GM12878 (cell line): ENCODE data around the gene SVIL. TPM values are rescaled to one million over a fixed set of nuclear protein-coding genes. Genes with fewer than 3 reads are reported as not detected.

Experiments
- ATAC-seq: fragments of 200-7000 bp; cut with Tn5 transposase; 3 replicates; pipeline ENCODE4 v1.9.1; 2020; ENCODE audit warnings: mild to moderate bottlenecking, moderate library complexity
- BruUV-seq: library from RNA; stranded (reverse); fragments of 400-500 nt; replicated peaks from 2 replicates; lab custom pipeline; 2021; lab: Mats Ljungman, UMichigan
- CTCF ChIA-PET: fragments of 300-600 bp; sonication (Branson Sonifier 250); formaldehyde crosslinking; extraction: SDS; loops from one replicate; lab custom pipeline; 2021; ENCODE audit warnings: inconsistent platforms; lab: Yijun Ruan, JAX
- POLR2A ChIA-PET: fragments of 350-600 bp; formaldehyde crosslinking; extraction: SDS; loops from one replicate; lab custom pipeline; 2021; ENCODE audit warnings: inconsistent platforms; lab: Charles Lee
- RAD21 ChIA-PET: fragments of 300-600 bp; sonication (Branson Sonifier 250); formaldehyde crosslinking; loops from one replicate; lab custom pipeline; 2023; ENCODE audit warnings: antibody characterized with exemption; ENCODE audit not compliant: unreplicated experiment; lab: Charles Lee
- SMC1A ChIA-PET: fragments of 300-600 bp; sonication (Branson Sonifier 250); formaldehyde crosslinking; loops from one replicate; lab custom pipeline; 2023; ENCODE audit not compliant: unreplicated experiment, uncharacterized antibody; lab: Charles Lee
- DNase-seq: peaks from one replicate; pipeline ENCODE4 v3.0.0-alpha.2; 2011; ENCODE audit warnings: low read depth, low spot score
- FAIRE-seq: peaks from 3 replicates; lab custom pipeline; 2011; peaks lifted over from hg19 to GRCh38; lab: Jason Lieb, UNC
- H2AFZ ChIP-seq: 2 replicates; pipeline ENCODE4 v1.6.0; 2011; ENCODE audit warnings: low read depth, low read length, control low read depth; ENCODE audit not compliant: control insufficient read depth
- H3K27ac ChIP-seq: 2 replicates; pipeline ENCODE4 v1.5.1; 2011; ENCODE audit warnings: control low read depth; ENCODE audit not compliant: control insufficient read depth, insufficient read depth
- H3K27me3 ChIP-seq, 2 experiments: replicated peaks in 1 of 2; 2 replicates each; pipeline versions ENCODE4 v1.6.0 to v1.6.1; 2011; ENCODE audit warnings: low read length in 1 of 2; ENCODE audit not compliant: control insufficient read depth in 2 of 2, insufficient read depth in 2 of 2
- H3K36me3 ChIP-seq, 2 experiments: 2 replicates each; pipeline ENCODE4 v1.5.1; 2011; ENCODE audit warnings: low read length in 1 of 2; ENCODE audit not compliant: control insufficient read depth in 2 of 2, insufficient read depth in 2 of 2
- H3K4me1 ChIP-seq: 2 replicates; pipeline ENCODE4 v1.6.1; 2011; ENCODE audit warnings: mild to moderate bottlenecking, low read length, moderate library complexity, mixed read lengths; ENCODE audit not compliant: control insufficient read depth, insufficient read depth
- H3K4me2 ChIP-seq: 2 replicates; pipeline ENCODE4 v1.6.0; 2011; ENCODE audit warnings: control low read depth; ENCODE audit not compliant: control insufficient read depth, insufficient read depth
- H3K4me3 ChIP-seq: fragments of 200-600 bp; sonication (generic); 2 replicates; pipeline ENCODE4 v1.5.1; 2016
- H3K79me2 ChIP-seq: 2 replicates; pipeline ENCODE4 v1.6.0; 2011; ENCODE audit warnings: low read length; ENCODE audit not compliant: control insufficient read depth, insufficient read depth
- H3K9ac ChIP-seq: 2 replicates; pipeline ENCODE4 v1.8.0; 2011; ENCODE audit warnings: low read length, control low read depth, mixed read lengths; ENCODE audit not compliant: control insufficient read depth, insufficient read depth
- H3K9me3 ChIP-seq: replicated peaks from 3 replicates; pipeline ENCODE4 v1.5.1; 2011; ENCODE audit warnings: mild to moderate bottlenecking, low read length; ENCODE audit not compliant: control insufficient read depth, insufficient read depth
- H4K20me1 ChIP-seq: 2 replicates; pipeline ENCODE4 v1.6.0; 2011; ENCODE audit not compliant: control insufficient read depth, insufficient read depth
- ASH2L ChIP-seq: fragments of 300-600, 200-600 bp; sonication (generic); IDR thresholded peaks from 2 replicates; pipeline ENCODE4 v1.6.1; 2017; ENCODE audit warnings: low read depth, mild to moderate bottlenecking, borderline replicate concordance
- BHLHE40 ChIP-seq, 2 experiments: fragments of 450-650 bp in 1 of 2; IDR thresholded peaks; 2 replicates each; pipeline ENCODE4 v1.6.1; 2011 to 2017; ENCODE audit warnings: low read depth in 2 of 2, borderline replicate concordance in 1 of 2, improper control_type of control experiment in 1 of 2, low read length in 1 of 2, mild to moderate bottlenecking in 1 of 2
- CBFB ChIP-seq: IDR thresholded peaks from 2 replicates; pipeline ENCODE4 v1.6.1; 2016; ENCODE audit warnings: antibody characterized with exemption, low read depth
- CBX3 ChIP-seq: fragments of 200-600 bp; sonication (generic); IDR thresholded peaks from 2 replicates; pipeline ENCODE4 v1.6.1; 2016; ENCODE audit warnings: low read depth, borderline replicate concordance
- CHD1 ChIP-seq: IDR thresholded peaks from 2 replicates; pipeline ENCODE4 v1.6.1; 2012; ENCODE audit warnings: low read depth, low read length, improper control_type of control experiment
- JUNB ChIP-seq: IDR thresholded peaks from 2 replicates; pipeline ENCODE4 v1.6.1; 2016; ENCODE audit warnings: antibody characterized with exemption, mild to moderate bottlenecking
- POLR2A ChIP-seq: IDR thresholded peaks from 2 replicates; pipeline ENCODE4 v1.6.1; 2011; ENCODE audit warnings: low read depth, mild to moderate bottlenecking, low read length
- RUNX3 ChIP-seq: IDR thresholded peaks from 2 replicates; pipeline ENCODE4 v1.6.1; 2012; ENCODE audit warnings: low read length, inconsistent platforms
- SMC3 ChIP-seq: IDR thresholded peaks from 2 replicates; pipeline ENCODE4 v1.6.1; 2011; ENCODE audit warnings: low read length, improper control_type of control experiment, borderline replicate concordance
- ZNF24 ChIP-seq: fragments of 450-650 bp; IDR thresholded peaks from 2 replicates; pipeline ENCODE4 v1.6.1; 2017; ENCODE audit warnings: antibody characterized with exemption, mild to moderate bottlenecking
- ZNF384 ChIP-seq: IDR thresholded peaks from 2 replicates; pipeline ENCODE4 v1.6.1; 2012; ENCODE audit warnings: low read depth, mild to moderate bottlenecking, low read length, improper control_type of control experiment, borderline replicate concordance
- ZNF622 ChIP-seq: fragments of 450-650 bp; IDR thresholded peaks from 2 replicates; pipeline ENCODE4 v1.6.1; 2017; ENCODE audit warnings: mild to moderate bottlenecking, inconsistent platforms
- WGBS: methylation state at CpG from one replicate; pipeline ENCODE4 v1.1.6; 2016; ENCODE audit warnings: low lambda C conversion rate; ENCODE audit not compliant: insufficient replicate concordance, insufficient coverage; ENCODE audit errors: missing lambda C conversion rate; 5-methylcytosine and 5-hydroxymethylcytosine counted together
- in situ Hi-C: fragments of 300-500 bp; cut with MboI; formaldehyde crosslinking; loops from 9 replicates; pipeline ENCODE4 v1.14.3; 2018; ENCODE audit warnings: mixed read lengths
- intact Hi-C: fragments of 100-400 bp; cut with micrococcal nuclease; formaldehyde crosslinking; loops from one replicate; pipeline ENCODE4 v1.14.2; 2022; ENCODE audit not compliant: unreplicated experiment
- polyA plus RNA-seq, 11 experiments: library from polyadenylated mRNA; depleted of rRNA in 4 of 11; unstranded in 6 of 11; stranded (reverse) in 5 of 11; fragments of >200 nt; fragmentation: Nextera tagmentation in 4 of 11; fragmentation: Illumina TruSeq in 1 of 11; extraction: Ambion mirVana in 4 of 11; extraction: Trizol in 1 of 11; gene quantifications; 1 replicate in 1 of 11; 2 replicates in 10 of 11; pipeline versions ENCODE4 v1.2.1 to v1.2.3, GENCODE V29; 2011 to 2016; ENCODE audit warnings: inconsistent platforms in 2 of 11, missing spikeins in 2 of 11, low read depth in 1 of 11
- total RNA-seq, 4 experiments: library from RNA; depleted of rRNA in 3 of 4; stranded (reverse); fragments of >200 nt in 3 of 4; fragmentation: Illumina TruSeq in 1 of 4; extraction: Trizol in 1 of 4; gene quantifications; 2 replicates each; pipeline versions ENCODE4 v1.2.1 to v1.2.3, GENCODE V29; 2013 to 2021
- TF ChIP-seq, protein P1 (sequence below): fragments of 150-350 bp; IDR thresholded peaks from 2 replicates; pipeline ENCODE4 v1.6.1; 2016; ENCODE audit warnings: low read depth, low read length
- TF ChIP-seq, protein P2 (sequence below), 3 experiments: IDR thresholded peaks in 2 of 3; conservative IDR thresholded peaks in 1 of 3; 2 replicates each; pipeline ENCODE4 v1.5.1; 2011; ENCODE audit warnings: low read depth in 3 of 3, low read length in 3 of 3, mild to moderate bottlenecking in 3 of 3, control low read depth in 2 of 3, moderate library complexity in 2 of 3, inconsistent platforms in 1 of 3, mixed read lengths in 1 of 3; ENCODE audit not compliant: control insufficient read depth in 2 of 3, insufficient read depth in 1 of 3; ENCODE audit errors: extremely low read depth in 1 of 3
- TF ChIP-seq, protein P3 (sequence below): IDR thresholded peaks from 2 replicates; pipeline ENCODE4 v1.6.1; 2012; ENCODE audit warnings: low read depth, low read length, improper control_type of control experiment

SVIL gene
- total and polyA plus RNA-seq, 10 of the 15 experiments (the other 5 are each of a cell fraction or from before 2014, with no cell fraction given) = 0.22 to 1.9 (median 0.87) TPM

DNA sequence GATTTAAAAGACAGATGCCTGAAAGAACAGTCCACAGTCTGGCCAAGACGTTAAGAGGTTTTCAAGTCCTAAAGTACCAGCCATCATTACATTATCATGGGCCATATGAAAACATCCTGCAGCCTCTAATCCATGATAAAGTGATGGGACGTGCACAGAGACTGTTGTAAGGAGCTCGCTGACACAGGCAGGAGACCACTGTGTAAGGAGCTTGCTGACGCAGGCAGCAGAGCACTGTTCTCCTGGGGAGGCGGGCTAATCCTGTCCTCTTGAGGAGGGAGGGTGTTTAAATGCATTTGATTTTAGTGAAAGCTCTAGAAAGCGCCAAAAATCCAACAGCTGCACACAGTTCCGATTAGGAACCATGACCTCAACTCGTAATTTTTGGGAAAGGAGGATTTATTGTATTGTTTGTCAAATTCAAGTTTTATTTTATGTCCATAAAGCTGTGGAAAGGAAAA is 16.9 kb downstream of the SVIL start:
- H3K9ac ChIP-seq = no peak overlapping the region
- no peaks in the 10 kb centered on the region for H3K27me3 ChIP-seq
- H3K4me3 ChIP-seq = no peak overlapping the region
- ATAC-seq = peak; percentile 26
- no peak overlapping the region for H2AFZ ChIP-seq
- intact Hi-C loops (no loop called here), in situ Hi-C loops (no loop called here)
- FAIRE-seq = no peak
- no peaks in the 10 kb centered on the region for H3K4me1 ChIP-seq
- ChIA-PET SMC1A (interaction anchor here (0.6 to 4.1 kb wide), 10 partner anchors 10 to 182 kb away, joined by 3 to 31 read pairs (median 8); no protein-coding TSS in a partner anchor), POLR2A (interaction anchor here (1.2 to 1.7 kb wide), 4 partner anchors 10 to 39 kb away, joined by 3 to 6 read pairs (median 4); no protein-coding TSS in a partner anchor), RAD21 (interaction anchor here (0.8 to 1.6 kb wide), 4 partner anchors 10 to 117 kb away, joined by 3 to 4 read pairs (median 3); partner anchors contain the start of gene SVIL), CTCF (interaction anchor here (0.6 to 1.5 kb wide), 7 partner anchors 19 to 711 kb away, joined by 3 to 5 read pairs (median 4); no protein-coding TSS in a partner anchor)
- no peak for TF ChIP-seq CBFB
- TF ChIP-seq, protein P1, sequence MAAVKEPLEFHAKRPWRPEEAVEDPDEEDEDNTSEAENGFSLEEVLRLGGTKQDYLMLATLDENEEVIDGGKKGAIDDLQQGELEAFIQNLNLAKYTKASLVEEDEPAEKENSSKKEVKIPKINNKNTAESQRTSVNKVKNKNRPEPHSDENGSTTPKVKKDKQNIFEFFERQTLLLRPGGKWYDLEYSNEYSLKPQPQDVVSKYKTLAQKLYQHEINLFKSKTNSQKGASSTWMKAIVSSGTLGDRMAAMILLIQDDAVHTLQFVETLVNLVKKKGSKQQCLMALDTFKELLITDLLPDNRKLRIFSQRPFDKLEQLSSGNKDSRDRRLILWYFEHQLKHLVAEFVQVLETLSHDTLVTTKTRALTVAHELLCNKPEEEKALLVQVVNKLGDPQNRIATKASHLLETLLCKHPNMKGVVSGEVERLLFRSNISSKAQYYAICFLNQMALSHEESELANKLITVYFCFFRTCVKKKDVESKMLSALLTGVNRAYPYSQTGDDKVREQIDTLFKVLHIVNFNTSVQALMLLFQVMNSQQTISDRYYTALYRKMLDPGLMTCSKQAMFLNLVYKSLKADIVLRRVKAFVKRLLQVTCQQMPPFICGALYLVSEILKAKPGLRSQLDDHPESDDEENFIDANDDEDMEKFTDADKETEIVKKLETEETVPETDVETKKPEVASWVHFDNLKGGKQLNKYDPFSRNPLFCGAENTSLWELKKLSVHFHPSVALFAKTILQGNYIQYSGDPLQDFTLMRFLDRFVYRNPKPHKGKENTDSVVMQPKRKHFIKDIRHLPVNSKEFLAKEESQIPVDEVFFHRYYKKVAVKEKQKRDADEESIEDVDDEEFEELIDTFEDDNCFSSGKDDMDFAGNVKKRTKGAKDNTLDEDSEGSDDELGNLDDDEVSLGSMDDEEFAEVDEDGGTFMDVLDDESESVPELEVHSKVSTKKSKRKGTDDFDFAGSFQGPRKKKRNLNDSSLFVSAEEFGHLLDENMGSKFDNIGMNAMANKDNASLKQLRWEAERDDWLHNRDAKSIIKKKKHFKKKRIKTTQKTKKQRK = no peak
- TF ChIP-seq ASH2L = no peak
- TF ChIP-seq CBX3 = no peak
- no peak for TF ChIP-seq SMC3
- no peak for TF ChIP-seq BHLHE40 (IDR thresholded peaks at IDR 0.05; ENCODE audit: borderline replicate concordance in 1 of 2, low read depth in 2 of 2, low read length in 1 of 2)
- TF ChIP-seq ZNF384 = no peak
- no peak for TF ChIP-seq RUNX3
- TF ChIP-seq, protein P2, sequence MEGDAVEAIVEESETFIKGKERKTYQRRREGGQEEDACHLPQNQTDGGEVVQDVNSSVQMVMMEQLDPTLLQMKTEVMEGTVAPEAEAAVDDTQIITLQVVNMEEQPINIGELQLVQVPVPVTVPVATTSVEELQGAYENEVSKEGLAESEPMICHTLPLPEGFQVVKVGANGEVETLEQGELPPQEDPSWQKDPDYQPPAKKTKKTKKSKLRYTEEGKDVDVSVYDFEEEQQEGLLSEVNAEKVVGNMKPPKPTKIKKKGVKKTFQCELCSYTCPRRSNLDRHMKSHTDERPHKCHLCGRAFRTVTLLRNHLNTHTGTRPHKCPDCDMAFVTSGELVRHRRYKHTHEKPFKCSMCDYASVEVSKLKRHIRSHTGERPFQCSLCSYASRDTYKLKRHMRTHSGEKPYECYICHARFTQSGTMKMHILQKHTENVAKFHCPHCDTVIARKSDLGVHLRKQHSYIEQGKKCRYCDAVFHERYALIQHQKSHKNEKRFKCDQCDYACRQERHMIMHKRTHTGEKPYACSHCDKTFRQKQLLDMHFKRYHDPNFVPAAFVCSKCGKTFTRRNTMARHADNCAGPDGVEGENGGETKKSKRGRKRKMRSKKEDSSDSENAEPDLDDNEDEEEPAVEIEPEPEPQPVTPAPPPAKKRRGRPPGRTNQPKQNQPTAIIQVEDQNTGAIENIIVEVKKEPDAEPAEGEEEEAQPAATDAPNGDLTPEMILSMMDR (IDR thresholded peaks at IDR 0.05 in 2 of 3, conservative IDR thresholded peaks at IDR 0.05 in 1 of 3; ENCODE audit: control insufficient read depth in 2 of 3, extremely low read depth in 1 of 3, insufficient read depth in 1 of 3, low read depth in 3 of 3, low read length in 3 of 3) = no peak
- TF ChIP-seq, protein P3, sequence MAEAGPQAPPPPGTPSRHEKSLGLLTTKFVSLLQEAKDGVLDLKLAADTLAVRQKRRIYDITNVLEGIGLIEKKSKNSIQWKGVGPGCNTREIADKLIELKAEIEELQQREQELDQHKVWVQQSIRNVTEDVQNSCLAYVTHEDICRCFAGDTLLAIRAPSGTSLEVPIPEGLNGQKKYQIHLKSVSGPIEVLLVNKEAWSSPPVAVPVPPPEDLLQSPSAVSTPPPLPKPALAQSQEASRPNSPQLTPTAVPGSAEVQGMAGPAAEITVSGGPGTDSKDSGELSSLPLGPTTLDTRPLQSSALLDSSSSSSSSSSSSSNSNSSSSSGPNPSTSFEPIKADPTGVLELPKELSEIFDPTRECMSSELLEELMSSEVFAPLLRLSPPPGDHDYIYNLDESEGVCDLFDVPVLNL = no peak
- TF ChIP-seq JUNB = no peak
- TF ChIP-seq POLR2A = no peak
- TF ChIP-seq CHD1 = no peak
- no peak for TF ChIP-seq ZNF24
- TF ChIP-seq ZNF622 = no peak
- WGBS = 24% methylated on average over 8 of the region's 8 CpGs
- no peaks in the 10 kb centered on the region for H3K9me3 ChIP-seq
- BruUV-seq = no TSS peak
- H3K36me3 ChIP-seq = no peaks in the 10 kb centered on the region
- no peak overlapping the region for H3K4me2 ChIP-seq
- no peaks in the 10 kb centered on the region for H4K20me1 ChIP-seq
- no peaks in the 10 kb centered on the region for H3K79me2 ChIP-seq
- H3K27ac ChIP-seq = no peak overlapping the region
- DNase-seq = no peak
